OCI-LY7 (cell line): ENCODE results near the gene MAGI1. TPM values are rescaled to one million over a fixed set of nuclear protein-coding genes. Genes with fewer than 3 reads are reported as not detected.

Experiments used
- BruUV-seq: library from RNA; stranded (reverse); fragments of 400-500 nt; replicated peaks from 2 replicates; lab custom pipeline; 2021; lab: Mats Ljungman, UMichigan
- CTCF ChIA-PET: fragments of 300-600 bp; sonication (Branson Sonifier 250); formaldehyde crosslinking; loops from one replicate; lab custom pipeline; 2022; ENCODE audit warnings: antibody characterized with exemption; ENCODE audit not compliant: unreplicated experiment; lab: Charles Lee
- POLR2A ChIA-PET: fragments of 300-600 bp; sonication (Branson Sonifier 250); formaldehyde crosslinking; loops from one replicate; lab custom pipeline; 2022; ENCODE audit warnings: antibody characterized with exemption; lab: Charles Lee
- DNase-seq: peaks from one replicate; pipeline ENCODE4 v3.0.0-alpha.2; 2015; ENCODE audit warnings: low spot score
- H2AFZ ChIP-seq: fragments of 200-600 bp; sonication (generic), shearing (Covaris generic); 2 replicates; pipeline ENCODE4 v1.6.1; 2014; ENCODE audit warnings: mild to moderate bottlenecking, antibody characterized with exemption, low read length, moderate library complexity
- H3K27ac ChIP-seq: fragments of 200-600 bp; sonication (generic); 2 replicates; pipeline ENCODE4 v1.5.1; 2014; ENCODE audit warnings: mixed run types, low read depth, mild to moderate bottlenecking, moderate library complexity, low read length, inconsistent platforms; ENCODE audit not compliant: poor library complexity, severe bottlenecking
- H3K36me3 ChIP-seq: fragments of 200-600 bp; sonication (generic); 2 replicates; pipeline ENCODE4 v1.6.1; 2014; ENCODE audit warnings: mild to moderate bottlenecking, antibody characterized with exemption, low read length, moderate library complexity, mixed read lengths; ENCODE audit not compliant: insufficient read depth
- H3K4me1 ChIP-seq: fragments of 200-600 bp; sonication (generic); 2 replicates; pipeline ENCODE4 v1.5.1; 2014; ENCODE audit warnings: mild to moderate bottlenecking, low read length; ENCODE audit not compliant: insufficient read depth, poor library complexity, severe bottlenecking
- H3K4me2 ChIP-seq: fragments of 200-600 bp; sonication (generic); 2 replicates; pipeline ENCODE4 v1.6.1; 2014; ENCODE audit warnings: mild to moderate bottlenecking, low read length
- H3K4me3 ChIP-seq: fragments of 200-600 bp; sonication (generic); 2 replicates; pipeline ENCODE4 v1.5.1; 2014; ENCODE audit warnings: mild to moderate bottlenecking, low read depth, low read length; ENCODE audit not compliant: poor library complexity, severe bottlenecking
- H3K79me2 ChIP-seq: fragments of 200-600 bp; sonication (generic); 2 replicates; pipeline ENCODE4 v1.6.1; 2016; ENCODE audit warnings: low read depth, mild to moderate bottlenecking, low read length, moderate library complexity, mixed read lengths; ENCODE audit not compliant: insufficient read depth
- H3K9me2 ChIP-seq: fragments of 200-600 bp; sonication (generic); 2 replicates; pipeline ENCODE4 v1.6.1; 2016; ENCODE audit warnings: mild to moderate bottlenecking, low read length, mixed read lengths; ENCODE audit not compliant: insufficient read depth
- H3K9me3 ChIP-seq: fragments of 200-600 bp; sonication (generic); 2 replicates; pipeline ENCODE4 v1.6.1; 2014; ENCODE audit warnings: mild to moderate bottlenecking, mixed run types, low read length, mixed read lengths
- H4K20me1 ChIP-seq: fragments of 200-600 bp; sonication (generic); 2 replicates; pipeline ENCODE4 v1.6.1; 2014; ENCODE audit warnings: mild to moderate bottlenecking, antibody characterized with exemption, low read length, moderate library complexity, mixed read lengths; ENCODE audit not compliant: insufficient read depth
- EZH2phosphoT487 ChIP-seq: fragments of 200-600 bp; sonication (generic); IDR thresholded peaks from 2 replicates; pipeline ENCODE4 v1.6.1; 2018; ENCODE audit warnings: low read depth, borderline replicate concordance, mild to moderate bottlenecking, mixed run types, antibody characterized with exemption, low read length, moderate library complexity, mixed read lengths
- intact Hi-C: fragments of 100-400 bp; cut with micrococcal nuclease; formaldehyde crosslinking; loops from one replicate; pipeline ENCODE4 v1.10.0; 2022; ENCODE audit not compliant: unreplicated experiment
- total RNA-seq, 2 experiments: library from RNA; depleted of rRNA in 1 of 2; stranded (reverse); fragments of >200 nt in 1 of 2; shearing (Covaris generic) in 1 of 2; gene quantifications; 2 replicates each; pipeline ENCODE4 v1.2.3, GENCODE V29; 2014 to 2022
- TF ChIP-seq, protein P1 (sequence below): fragments of 200-600 bp; sonication (generic); conservative IDR thresholded peaks from 2 replicates; pipeline ENCODE4 v1.5.1; 2014; ENCODE audit warnings: mild to moderate bottlenecking, antibody characterized with exemption, low read length, moderate library complexity, mixed read lengths

MAGI1 gene
- total RNA-seq, 2 experiments from 2014 or later, result 0.63 to 2.5 TPM

GRCh38 chr3:65343736-65344135 lies 695.0 kb downstream of the MAGI1 start:
- Histone ChIP-seq H4K20me1 (no peaks in the 10 kb centered on the region), H3K36me3 (no peaks in the 10 kb centered on the region), H3K4me3 (no peak overlapping the region), H3K27ac (no peak overlapping the region), H2AFZ (no peak overlapping the region), H3K9me3 (no peaks in the 10 kb centered on the region), H3K9me2 (no peaks in the 10 kb centered on the region), H3K4me1 (no peaks in the 10 kb centered on the region), H3K4me2 (no peak overlapping the region), H3K79me2 (no peaks in the 10 kb centered on the region)
- no peak for TF ChIP-seq EZH2phosphoT487
- TF ChIP-seq, protein P1, sequence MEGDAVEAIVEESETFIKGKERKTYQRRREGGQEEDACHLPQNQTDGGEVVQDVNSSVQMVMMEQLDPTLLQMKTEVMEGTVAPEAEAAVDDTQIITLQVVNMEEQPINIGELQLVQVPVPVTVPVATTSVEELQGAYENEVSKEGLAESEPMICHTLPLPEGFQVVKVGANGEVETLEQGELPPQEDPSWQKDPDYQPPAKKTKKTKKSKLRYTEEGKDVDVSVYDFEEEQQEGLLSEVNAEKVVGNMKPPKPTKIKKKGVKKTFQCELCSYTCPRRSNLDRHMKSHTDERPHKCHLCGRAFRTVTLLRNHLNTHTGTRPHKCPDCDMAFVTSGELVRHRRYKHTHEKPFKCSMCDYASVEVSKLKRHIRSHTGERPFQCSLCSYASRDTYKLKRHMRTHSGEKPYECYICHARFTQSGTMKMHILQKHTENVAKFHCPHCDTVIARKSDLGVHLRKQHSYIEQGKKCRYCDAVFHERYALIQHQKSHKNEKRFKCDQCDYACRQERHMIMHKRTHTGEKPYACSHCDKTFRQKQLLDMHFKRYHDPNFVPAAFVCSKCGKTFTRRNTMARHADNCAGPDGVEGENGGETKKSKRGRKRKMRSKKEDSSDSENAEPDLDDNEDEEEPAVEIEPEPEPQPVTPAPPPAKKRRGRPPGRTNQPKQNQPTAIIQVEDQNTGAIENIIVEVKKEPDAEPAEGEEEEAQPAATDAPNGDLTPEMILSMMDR, result no peak
- no TSS peak for BruUV-seq
- intact Hi-C loops, result no loop called here
- no peak for DNase-seq
- POLR2A ChIA-PET, result no interaction called here
- CTCF ChIA-PET, result no interaction called here

DNA sequence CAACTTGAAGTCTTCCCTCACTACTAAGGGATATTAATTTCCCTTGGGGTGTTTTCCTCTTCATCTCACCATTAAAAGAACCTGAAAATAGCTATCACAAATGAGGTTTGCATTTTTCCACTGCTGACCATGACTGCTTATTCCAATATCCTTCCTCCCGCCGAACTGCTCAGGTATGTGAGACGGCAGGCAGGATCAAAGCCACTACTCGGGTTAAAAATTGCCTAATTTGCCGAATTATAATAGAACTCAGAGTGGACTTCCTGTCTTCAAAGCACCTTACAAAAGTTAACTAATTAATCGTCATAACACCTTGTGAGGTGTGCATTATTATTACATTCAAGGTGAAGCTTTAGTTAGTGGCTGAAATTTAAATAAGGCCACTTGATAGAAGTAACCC lies 695.7 kb downstream of the MAGI1 start:
- no TSS peak for BruUV-seq
- DNase-seq, result no peak
- no peak overlapping the region for H3K4me3 ChIP-seq
- no peaks in the 10 kb centered on the region for H4K20me1 ChIP-seq
- ChIA-PET CTCF (no interaction called here), POLR2A (no interaction called here)
- no peaks in the 10 kb centered on the region for H3K4me1 ChIP-seq
- no peaks in the 10 kb centered on the region for H3K9me3 ChIP-seq
- no peaks in the 10 kb centered on the region for H3K79me2 ChIP-seq
- intact Hi-C loops, result no loop called here
- no peaks in the 10 kb centered on the region for H3K9me2 ChIP-seq
- H2AFZ ChIP-seq, result no peak overlapping the region
- H3K27ac ChIP-seq, result no peak overlapping the region
- TF ChIP-seq, protein P1, result no peak
- TF ChIP-seq EZH2phosphoT487, result no peak
- H3K4me2 ChIP-seq, result no peak overlapping the region
- no peaks in the 10 kb centered on the region for H3K36me3 ChIP-seq

- H3K9me2 ChIP-seq, result no peaks in the 10 kb centered on the region
- ChIA-PET POLR2A (no interaction called here), CTCF (no interaction called here)
- no peak overlapping the region for H3K4me2 ChIP-seq
- H3K9me3 ChIP-seq, result no peaks in the 10 kb centered on the region
- TF ChIP-seq, protein P1, result peak; percentile 78
- no peak for TF ChIP-seq EZH2phosphoT487
- H2AFZ ChIP-seq, result no peak overlapping the region
- no peak overlapping the region for H3K27ac ChIP-seq
- no peaks in the 10 kb centered on the region for H3K79me2 ChIP-seq
- intact Hi-C loops, result no loop called here
- no peaks in the 10 kb centered on the region for H3K4me1 ChIP-seq
- H4K20me1 ChIP-seq, result no peaks in the 10 kb centered on the region
- peak; percentile 28 for DNase-seq
- no peaks in the 10 kb centered on the region for H3K36me3 ChIP-seq
- H3K4me3 ChIP-seq, result no peak overlapping the region
- no TSS peak for BruUV-seq
Observed at GRCh38 chr3:65342084-65342683, 696.5 kb downstream of the MAGI1 start.
